Adipose tissue (tissue), 3 donors: ENCODE measurements around the gene ACACB. TPM values are rescaled to one million over a fixed set of nuclear protein-coding genes. Genes with fewer than 3 reads are reported as not detected.

Experiments used
- H3K27ac ChIP-seq: one replicate; pipeline ENCODE4 v1.5.1; 2013; ENCODE audit warnings: low read depth, low read length
- WGBS, 3 donors: extraction: QIAGEN DNeasy Blood & Tissue Kit; methylation state at CpG; one replicate each; pipeline ENCODE4 v1.1.7; 2013; 5-methylcytosine and 5-hydroxymethylcytosine counted together
- polyA plus RNA-seq, 3 donors: library from polyadenylated mRNA; stranded (reverse); fragments of 200-250 nt; gene quantifications; one replicate each; pipeline ENCODE4 v1.2.3, GENCODE V29; 2013
- donor health status: healthy with polysubstance abuse.
- donor health status: Bipolar disorder and iron deficiency.
- donor health status: healthy.

The ACACB gene
- polyA plus RNA-seq, 3 donors = 61.3 to 539 (median 237) TPM

- 94 to 99% (median 96%) methylated on average over 5 of the region's 5 CpGs for WGBS, 3 donors
- H3K27ac ChIP-seq = no peak overlapping the region
These were observed 107.5 kb downstream of the ACACB start for GRCh38 chr12:109223868-109224267.

- 95 to 98% (median 98%) methylated on average over 4 of the region's 4 CpGs for WGBS, 3 donors
- H3K27ac ChIP-seq = no peak overlapping the region
These were observed 112.3 kb downstream of the ACACB start for GRCh38 chr12:109228664-109229063.

GRCh38 chr12:109230193-109230592, 113.8 kb downstream of the ACACB start:
- 70 to 79% (median 76%) methylated on average over 2 of the region's 2 CpGs for WGBS, 3 donors
- H3K27ac ChIP-seq = no peak overlapping the region

GRCh38 chr12:109232731-109233130, 116.3 kb downstream of the ACACB start:
- WGBS, 3 donors = 91 to 93% (median 92%) methylated on average over 7 of the region's 7 CpGs
- H3K27ac ChIP-seq = no peak overlapping the region

- WGBS, 3 donors = 83 to 85% (median 84%) methylated on average over 15 of the region's 15 CpGs
- no peak overlapping the region for H3K27ac ChIP-seq
These were observed 117.6 kb downstream of the ACACB start for GRCh38 chr12:109234012-109234411.

- 85 to 87% (median 86%) methylated on average over 6 of the region's 6 CpGs for WGBS, 3 donors
- no peak overlapping the region for H3K27ac ChIP-seq
These were observed 119.9 kb downstream of the ACACB start for GRCh38 chr12:109236257-109236656.

- WGBS, 3 donors = 86 to 91% (median 86%) methylated on average over 4 of the region's 4 CpGs
- H3K27ac ChIP-seq = no peak overlapping the region
These were observed 122.8 kb downstream of the ACACB start for GRCh38 chr12:109239179-109239578.

GRCh38 chr12:109239691-109240090, 123.3 kb downstream of the ACACB start:
- 84 to 89% (median 84%) methylated on average over 11 of the region's 11 CpGs for WGBS, 3 donors
- no peak overlapping the region for H3K27ac ChIP-seq

- 91 to 98% (median 95%) methylated on average over 2 of the region's 2 CpGs for WGBS, 3 donors
- H3K27ac ChIP-seq = no peak overlapping the region
These were observed 124.0 kb downstream of the ACACB start for GRCh38 chr12:109240365-109240764.

GRCh38 chr12:109241936-109242335, 125.5 kb downstream of the ACACB start:
- 81 to 92% (median 82%) methylated on average over 5 of the region's 5 CpGs for WGBS, 3 donors
- H3K27ac ChIP-seq = no peak overlapping the region

- H3K27ac ChIP-seq = no peak overlapping the region
- WGBS, 3 donors = 69 to 78% (median 70%) methylated on average over 5 of the region's 5 CpGs
These were observed 127.7 kb downstream of the ACACB start for GRCh38 chr12:109244073-109244472.

GRCh38 chr12:109246221-109246620, 129.8 kb downstream of the ACACB start:
- no peak overlapping the region for H3K27ac ChIP-seq
- 90 to 97% (median 94%) methylated on average over 15 of the region's 15 CpGs for WGBS, 3 donors

GRCh38 chr12:109247831-109248654, 131.7 kb downstream of the ACACB start:
- H3K27ac ChIP-seq = no peak overlapping the region
- WGBS, 3 donors = 57 to 82% (median 79%) methylated on average over 9 of the region's 9 CpGs

- no peak overlapping the region for H3K27ac ChIP-seq
- 80 to 96% (median 92%) methylated on average over 1 of the region's 1 CpG for WGBS, 3 donors
These were observed 134.1 kb downstream of the ACACB start for GRCh38 chr12:109250523-109250922.

GRCh38 chr12:109252799-109253198, 136.4 kb downstream of the ACACB start:
- H3K27ac ChIP-seq = no peak overlapping the region
- WGBS, 3 donors = 95 to 96% (median 96%) methylated on average over 4 of the region's 4 CpGs

GRCh38 chr12:109253913-109254544, 137.6 kb downstream of the ACACB start:
- H3K27ac ChIP-seq = no peak overlapping the region
- WGBS, 3 donors = 96 to 99% (median 97%) methylated on average over 7 of the region's 7 CpGs

- 86 to 96% (median 95%) methylated on average over 5 of the region's 5 CpGs for WGBS, 3 donors
- H3K27ac ChIP-seq = no peak overlapping the region
These were observed 139.0 kb downstream of the ACACB start for GRCh38 chr12:109255377-109255776.

- 84 to 92% (median 92%) methylated on average over 8 of the region's 8 CpGs for WGBS, 3 donors
These were observed 139.6 kb downstream of the ACACB start for GRCh38 chr12:109256011-109256410.

GRCh38 chr12:109258201-109258600, 141.8 kb downstream of the ACACB start:
- no peak overlapping the region for H3K27ac ChIP-seq
- 82 to 92% (median 85%) methylated on average over 6 of the region's 6 CpGs for WGBS, 3 donors

More at GRCh38 chr12:109256011-109256410, 139.6 kb downstream of the ACACB start:
- H3K27ac ChIP-seq = no peak overlapping the region
